Left lobe of liver (tissue), 1 donor: ENCODE data around the gene TMEM225. TPM values are rescaled to one million over a fixed set of nuclear protein-coding genes. Genes with fewer than 3 reads are reported as not detected.

Experiments
- total RNA-seq: library from RNA; stranded (reverse); gene quantifications from one replicate; pipeline ENCODE4 v1.2.1, GENCODE V29; 2021
- donor health status: DM: no; HTN: yes; CAD: no.

TMEM225 gene
- total RNA-seq, 1 donor from 2014 or later, result not detected

Other genes with a start within 250 kb of the TMEM225 start
- gene SCN3B, start 231.0 kb downstream of the TMEM225 start, total RNA-seq, result not detected
- 3.4 TPM for gene ZNF202, start 144.0 kb downstream of the TMEM225 start, total RNA-seq
- gene OR6X1, start 131.2 kb downstream of the TMEM225 start, total RNA-seq, result not detected
- not detected for gene OR6M1, start 79.3 kb downstream of the TMEM225 start, total RNA-seq
- not detected for gene OR8D4, start 16.5 kb upstream of the TMEM225 start, total RNA-seq
- not detected for gene OR4D5, start 53.9 kb upstream of the TMEM225 start, total RNA-seq
- gene OR6T1, start 58.2 kb upstream of the TMEM225 start, total RNA-seq, result not detected
- gene OR10S1, start 92.1 kb upstream of the TMEM225 start, total RNA-seq, result not detected
- gene OR10G6, start 109.5 kb upstream of the TMEM225 start, total RNA-seq, result not detected
- gene OR10G4, start 127.3 kb upstream of the TMEM225 start, total RNA-seq, result not detected
- not detected for gene OR10G9, start 137.3 kb upstream of the TMEM225 start, total RNA-seq
- not detected for gene OR10G8, start 141.1 kb upstream of the TMEM225 start, total RNA-seq
- not detected for gene OR10G7, start 155.7 kb upstream of the TMEM225 start, total RNA-seq
- 3.4 TPM for gene VWA5A, start 229.8 kb upstream of the TMEM225 start, total RNA-seq